HG02571 (cell line): ENCODE measurements around the gene JMJD6.
"Not testable (repeated sequence)": the region's sequence is repeated elsewhere in the genome, so short reads cannot be mapped to it uniquely, and the experiment has no call there.

ENCODE experiments used
- ATAC-seq: cut with Tn5 transposase; IDR thresholded peaks from one replicate; pipeline ENCODE4 v1.9.1; 2021; ENCODE audit warnings: mild to moderate bottlenecking, moderate library complexity; ENCODE audit not compliant: unreplicated experiment

JMJD6 gene

DNA sequence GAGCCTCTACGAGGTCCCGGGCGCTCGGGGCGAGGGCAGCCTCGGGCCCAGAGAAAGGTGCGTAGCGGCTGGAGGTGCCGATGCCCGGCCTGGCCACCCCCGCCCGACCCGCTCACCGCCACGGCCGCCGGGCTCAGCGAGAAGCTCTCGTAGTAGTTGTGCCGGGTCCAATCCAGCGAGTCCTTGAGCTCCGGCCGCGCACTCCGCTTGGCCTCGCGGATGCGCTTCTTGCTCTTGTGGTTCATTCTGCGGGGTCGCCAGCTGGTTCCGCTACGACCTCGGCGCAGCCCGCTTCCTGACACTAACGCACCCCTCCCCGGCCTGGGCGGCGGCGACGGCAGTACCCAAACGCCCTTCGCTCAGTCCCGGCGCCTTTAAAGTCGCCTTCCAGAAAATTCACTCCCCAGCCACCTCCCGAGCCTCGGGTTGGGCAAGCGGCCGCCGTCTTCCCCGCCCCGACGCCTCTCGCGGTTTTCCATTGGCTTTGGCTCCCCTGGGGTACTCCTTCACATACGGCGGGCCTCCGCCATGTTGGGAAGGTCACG is at the start of gene JMJD6:
Gene JMJD6, minus strand, starts transcription at position 376 of the 545 bp plus-strand sequence. Its CDS starts 131 bp downstream, at position 245.
- ATAC-seq: peak; percentile 81

DNA sequence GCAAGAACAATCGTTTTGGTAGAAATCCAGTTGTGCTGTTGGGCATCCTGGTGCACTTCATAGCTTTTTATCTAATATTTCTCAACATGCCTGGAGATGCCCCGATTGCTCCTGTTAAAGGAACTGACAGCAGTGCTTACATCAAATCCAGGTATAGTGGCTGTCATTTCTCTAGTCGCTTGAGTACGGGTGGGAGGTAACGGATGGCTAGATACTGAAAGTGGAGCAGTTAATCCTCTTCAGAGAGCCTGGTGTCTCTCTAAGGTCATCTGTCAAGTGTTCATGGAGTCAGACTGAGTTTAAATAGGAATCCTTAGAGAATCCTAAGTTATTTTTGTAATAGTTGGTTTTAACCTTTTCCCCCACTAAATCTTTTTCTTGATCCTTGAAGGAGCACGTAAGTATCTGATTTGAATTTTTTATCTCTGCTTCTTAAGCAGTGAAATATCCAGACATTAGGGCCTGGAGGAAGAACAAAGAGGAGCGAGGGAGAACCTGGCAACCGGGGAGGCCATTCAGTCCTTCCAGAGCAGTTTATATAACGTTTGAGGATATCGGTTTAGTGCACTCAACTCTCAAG is 48.7 kb upstream of the JMJD6 start:
- ATAC-seq: no peak

DNA sequence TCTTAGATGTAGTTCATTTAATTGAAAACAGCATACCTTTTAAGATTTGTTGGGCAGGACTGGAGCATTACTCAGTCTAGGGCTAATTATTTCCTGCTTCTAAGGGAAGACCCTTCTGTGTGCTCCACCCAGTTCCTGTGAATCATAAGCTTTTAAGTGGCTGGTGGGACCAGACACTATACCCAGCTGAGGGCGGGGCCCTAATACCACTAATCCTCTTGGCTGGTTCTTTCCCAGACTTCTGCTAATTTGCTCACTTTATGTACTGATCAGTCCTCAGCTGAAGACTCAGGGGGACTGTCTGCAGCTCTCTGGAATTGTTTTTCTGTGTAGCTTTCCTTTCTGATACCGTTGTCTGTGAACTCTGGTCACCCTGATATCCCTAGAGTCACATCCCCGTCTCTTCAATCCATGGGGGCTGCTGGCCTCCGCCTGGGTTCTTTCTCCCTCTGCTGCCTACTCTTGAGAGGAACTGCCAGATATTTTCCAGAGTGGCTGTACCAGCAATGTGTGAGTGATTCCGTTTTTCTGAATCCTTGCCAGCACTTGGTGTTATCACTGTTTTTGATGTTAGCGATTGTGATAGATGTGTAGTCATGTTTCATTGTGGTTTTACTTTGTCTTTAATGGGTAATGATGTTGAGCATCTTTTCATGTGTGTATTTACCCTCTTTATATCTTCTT is 46.6 kb upstream of the JMJD6 start:
- no peak for ATAC-seq

DNA sequence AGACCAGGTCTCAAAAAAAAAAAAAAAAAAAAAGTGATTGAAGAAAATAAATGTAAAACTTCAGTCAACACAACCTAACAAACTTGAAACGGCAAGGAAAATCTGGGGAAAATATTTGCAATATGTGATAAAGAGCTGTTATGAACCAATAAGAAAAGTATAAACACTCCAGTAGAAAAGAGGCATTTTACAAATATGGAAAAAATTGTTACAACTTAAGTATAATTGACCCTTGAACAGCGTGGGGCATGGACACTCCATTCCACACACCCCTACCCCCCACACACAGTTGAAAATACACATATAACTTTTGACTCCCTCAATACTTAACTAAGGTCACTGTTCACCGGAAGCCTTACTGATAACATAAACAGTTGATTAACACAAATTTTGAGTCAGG is 32.2 kb upstream of the JMJD6 start:
- ATAC-seq: no peak

DNA sequence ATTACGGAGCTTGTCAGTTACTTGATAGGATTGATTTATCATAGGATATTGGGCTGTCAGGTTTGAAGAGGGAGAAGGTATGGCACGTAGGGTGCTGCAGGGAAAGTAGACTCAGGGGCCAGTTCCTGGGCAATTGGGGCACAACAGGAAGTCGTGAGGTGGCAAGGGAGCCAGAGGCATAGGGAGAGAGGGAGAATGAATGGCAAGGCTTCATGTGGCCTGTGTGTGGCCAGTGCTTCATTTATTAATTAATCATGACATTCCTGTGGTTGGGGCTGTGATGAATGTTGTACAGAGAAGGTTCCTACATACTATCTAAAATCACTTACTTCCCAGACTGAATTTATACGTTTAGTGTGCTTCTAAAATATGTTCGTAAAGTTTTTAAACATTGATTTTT is 30.9 kb upstream of the JMJD6 start:
- ATAC-seq: no peak

DNA sequence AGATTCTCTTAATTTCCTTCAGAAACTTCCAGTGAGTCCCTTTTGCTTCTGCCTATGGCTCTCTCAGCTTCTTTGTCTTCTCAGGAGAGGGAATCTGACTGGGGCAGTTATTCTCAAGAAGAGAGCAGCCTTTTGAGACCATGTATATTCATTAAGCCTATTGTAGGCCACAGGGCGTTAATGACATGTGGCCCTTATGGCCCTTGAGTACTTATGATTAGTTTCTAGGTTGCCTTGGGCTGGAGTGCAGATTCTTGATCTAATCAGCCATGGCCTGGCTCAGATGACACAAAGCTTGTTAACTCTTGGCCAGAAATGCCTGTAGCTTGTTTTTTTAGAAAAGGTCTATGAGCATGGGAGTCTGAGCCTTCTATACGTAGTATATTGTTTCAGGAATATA is 28.9 kb upstream of the JMJD6 start:
- no peak for ATAC-seq

DNA sequence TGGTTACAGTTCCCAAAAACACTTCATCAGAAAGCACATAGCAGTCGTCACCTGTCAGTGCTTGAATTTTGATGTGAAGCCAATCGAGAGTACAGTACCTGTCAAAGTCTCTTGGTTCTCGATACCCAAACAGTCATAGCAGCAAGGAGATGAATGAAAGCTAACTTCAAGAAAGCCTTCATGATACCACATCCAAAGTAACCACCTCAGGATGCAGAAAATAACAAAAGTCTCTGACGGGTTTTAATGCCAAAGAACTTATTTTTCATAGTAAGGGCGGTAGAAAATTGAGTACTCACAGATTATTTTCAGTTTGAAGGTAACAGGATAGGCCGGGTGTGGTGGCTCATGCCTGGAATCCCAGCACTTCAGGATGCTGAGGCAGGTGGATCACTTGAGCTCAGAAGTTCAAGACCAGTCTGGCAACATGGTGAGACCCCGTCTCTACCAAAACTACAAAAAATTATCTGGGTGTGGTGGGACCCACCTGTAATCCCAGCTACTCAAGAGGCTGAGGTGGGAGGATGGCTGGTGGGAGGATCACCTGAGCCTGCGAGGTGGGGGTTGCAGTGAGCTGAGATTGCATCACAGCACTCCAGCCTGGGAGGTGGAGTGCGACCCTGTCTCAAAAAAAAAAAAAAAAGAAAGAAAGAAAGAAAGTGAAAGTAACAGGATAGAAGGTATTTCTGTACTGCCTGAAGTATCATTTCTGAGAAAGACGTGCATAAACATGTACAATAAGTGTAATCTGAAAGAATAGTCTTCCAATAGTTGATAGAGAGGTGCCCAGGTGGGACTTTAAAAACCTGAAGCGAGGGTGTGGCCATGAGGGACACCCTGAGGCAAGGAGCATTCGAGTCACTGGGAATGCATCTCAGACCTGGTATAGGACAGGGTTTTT is 26.9 kb upstream of the JMJD6 start:
- no peak for ATAC-seq

DNA sequence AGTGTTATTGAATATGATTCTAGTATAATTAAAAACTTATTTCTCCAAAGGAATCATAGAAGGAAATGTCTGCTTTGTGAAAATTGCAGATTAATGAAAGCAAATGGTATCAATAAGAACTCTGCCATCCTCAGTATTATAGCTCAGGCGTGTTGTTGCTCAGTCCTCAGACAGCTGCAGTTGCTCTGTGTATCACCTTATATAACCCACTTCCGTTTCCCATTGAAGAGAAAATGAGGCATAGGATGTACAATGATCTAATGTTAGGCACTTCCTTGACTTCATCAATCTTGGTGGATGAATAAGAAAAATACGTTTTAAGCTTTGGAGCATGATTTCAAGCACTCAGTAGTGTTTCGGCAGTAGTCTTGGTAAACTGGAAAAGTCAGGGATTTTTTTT is 25.6 kb upstream of the JMJD6 start:
- ATAC-seq: no peak

DNA sequence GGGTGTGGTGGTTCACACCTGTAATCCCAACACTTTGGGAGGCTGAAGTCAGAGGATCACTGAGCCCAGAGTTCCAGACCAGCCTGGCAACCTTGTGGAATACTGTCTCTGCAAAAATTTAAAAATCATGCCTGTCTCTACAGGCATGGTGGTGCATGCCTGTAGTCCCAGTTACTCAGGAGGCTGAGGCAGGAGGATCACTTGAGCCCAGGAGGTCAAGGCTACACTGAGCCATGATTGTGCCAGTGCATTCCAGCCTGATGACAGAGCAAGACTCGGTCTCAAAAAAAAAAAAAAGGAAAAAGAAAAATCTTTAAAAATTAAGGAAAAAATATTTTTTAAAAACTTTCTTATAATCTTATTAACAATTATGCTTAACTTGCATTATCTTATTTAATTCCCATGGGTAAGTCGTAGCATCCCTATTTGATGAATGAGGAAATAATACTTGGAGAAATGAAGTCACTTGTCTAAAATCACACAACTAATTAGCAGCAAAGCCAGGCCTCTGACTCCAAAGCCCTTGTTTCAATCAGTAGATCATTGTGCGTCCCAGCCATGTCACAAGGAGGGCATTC is 25.1 kb upstream of the JMJD6 start:
- ATAC-seq: no peak

DNA sequence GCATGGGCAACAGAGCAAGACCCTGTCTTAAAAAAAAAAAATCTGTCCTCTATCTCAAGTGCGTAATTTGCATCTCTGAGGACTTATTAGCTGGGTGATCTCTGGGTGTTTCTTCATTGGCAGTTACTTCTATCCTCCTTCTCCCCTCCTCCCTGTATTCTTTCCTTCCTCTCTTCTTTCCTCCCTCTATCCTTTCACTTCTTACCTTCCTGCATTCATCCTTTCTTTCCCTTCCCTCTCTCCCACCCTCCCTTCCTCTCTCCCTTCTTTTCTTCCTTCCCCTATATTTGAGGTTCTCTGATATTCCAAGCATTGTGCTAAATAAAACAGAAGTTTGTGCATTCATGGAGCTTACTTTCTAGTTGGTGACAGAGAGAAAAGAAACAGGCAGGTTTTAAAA is 22.3 kb upstream of the JMJD6 start:
- ATAC-seq: no peak

DNA sequence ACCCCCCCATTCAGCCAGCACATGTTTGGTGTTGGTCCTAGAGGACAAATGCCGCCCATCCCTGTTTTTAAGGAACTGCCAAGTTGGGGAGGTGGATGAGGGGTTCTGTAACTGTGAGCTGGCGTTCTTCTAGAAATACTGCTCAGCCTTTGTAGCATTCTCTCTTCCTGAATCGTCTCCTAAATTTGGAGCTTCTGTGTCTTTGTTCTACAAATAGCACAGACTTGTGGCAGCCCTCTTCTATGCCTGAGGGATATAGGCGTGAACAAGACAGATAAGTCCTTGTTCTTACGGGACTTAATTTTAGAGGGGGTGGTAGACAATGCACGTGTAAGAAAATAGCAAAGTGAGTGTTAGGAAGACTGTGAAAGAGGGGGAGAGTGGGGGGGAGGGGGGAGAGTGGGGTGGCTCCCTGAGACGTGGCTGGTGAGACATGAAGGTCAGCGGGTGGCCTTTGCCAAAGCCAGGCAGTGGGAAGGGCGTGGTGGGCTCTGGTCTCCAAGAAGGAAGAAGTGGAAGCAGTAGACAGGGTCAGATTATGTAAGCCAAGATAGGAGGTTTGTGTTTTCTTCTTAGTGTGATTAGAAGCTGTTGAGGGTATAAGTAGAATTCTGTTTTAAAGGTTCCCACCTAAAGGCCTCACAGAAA is 21.4 kb upstream of the JMJD6 start:
- ATAC-seq: no peak

DNA sequence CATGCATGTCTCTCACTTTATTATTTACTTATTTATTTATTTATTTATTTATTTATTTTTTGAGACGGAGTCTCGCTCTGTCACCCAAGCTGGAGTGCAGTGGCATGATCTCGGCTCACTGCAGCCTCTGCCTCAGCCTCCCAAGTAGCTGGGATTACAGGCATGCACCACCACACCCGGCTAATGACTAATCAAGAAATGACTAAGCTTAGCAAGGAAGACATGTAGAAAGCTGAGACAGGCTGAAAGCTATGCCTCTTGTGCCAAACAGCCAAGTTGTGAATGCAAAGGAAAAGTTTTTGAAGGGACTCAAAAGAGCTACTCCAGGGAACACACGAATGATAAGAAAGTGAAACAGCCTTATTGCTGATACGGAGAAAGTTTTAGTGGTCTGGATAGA is 19.4 kb upstream of the JMJD6 start:
- ATAC-seq: not testable (repeated sequence)

DNA sequence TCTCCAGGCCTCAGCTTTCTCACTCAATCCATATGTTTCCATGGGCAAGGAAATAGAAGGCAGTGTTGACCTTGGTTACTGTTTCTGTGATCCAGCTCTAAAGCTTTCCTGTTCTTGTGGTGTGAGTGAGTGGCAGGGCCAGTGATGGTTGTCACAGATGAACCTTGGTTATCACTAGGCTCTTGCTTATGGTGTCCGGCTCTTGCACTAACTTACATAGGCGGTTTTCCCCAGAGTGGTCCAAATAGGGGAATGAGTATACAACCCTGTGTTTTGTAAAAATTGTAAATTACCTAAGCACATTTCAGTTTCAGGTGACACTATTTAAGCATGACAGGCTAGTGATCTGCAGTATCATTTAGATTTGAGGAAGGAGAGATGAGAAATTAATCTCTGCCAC is 18.3 kb upstream of the JMJD6 start:
- ATAC-seq: no peak

DNA sequence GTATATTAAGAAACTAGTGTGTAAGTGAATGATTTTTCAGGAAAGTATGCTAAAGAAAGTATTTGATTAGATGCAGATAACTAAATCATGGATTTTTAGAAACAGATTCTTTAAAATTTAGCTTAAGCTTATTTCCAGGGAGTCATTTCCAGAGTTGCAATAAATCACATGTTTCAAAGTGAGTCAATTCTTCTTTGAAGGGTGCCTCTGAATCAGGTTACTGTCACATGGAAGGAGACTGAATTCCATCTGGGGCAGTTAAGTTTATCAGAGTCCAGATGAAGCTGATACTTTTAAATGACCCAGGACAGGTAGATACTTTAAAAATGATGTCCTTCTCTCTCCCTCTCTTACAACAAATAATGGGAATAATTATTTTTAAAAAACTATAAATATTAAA is 16.6 kb upstream of the JMJD6 start:
- no peak for ATAC-seq

DNA sequence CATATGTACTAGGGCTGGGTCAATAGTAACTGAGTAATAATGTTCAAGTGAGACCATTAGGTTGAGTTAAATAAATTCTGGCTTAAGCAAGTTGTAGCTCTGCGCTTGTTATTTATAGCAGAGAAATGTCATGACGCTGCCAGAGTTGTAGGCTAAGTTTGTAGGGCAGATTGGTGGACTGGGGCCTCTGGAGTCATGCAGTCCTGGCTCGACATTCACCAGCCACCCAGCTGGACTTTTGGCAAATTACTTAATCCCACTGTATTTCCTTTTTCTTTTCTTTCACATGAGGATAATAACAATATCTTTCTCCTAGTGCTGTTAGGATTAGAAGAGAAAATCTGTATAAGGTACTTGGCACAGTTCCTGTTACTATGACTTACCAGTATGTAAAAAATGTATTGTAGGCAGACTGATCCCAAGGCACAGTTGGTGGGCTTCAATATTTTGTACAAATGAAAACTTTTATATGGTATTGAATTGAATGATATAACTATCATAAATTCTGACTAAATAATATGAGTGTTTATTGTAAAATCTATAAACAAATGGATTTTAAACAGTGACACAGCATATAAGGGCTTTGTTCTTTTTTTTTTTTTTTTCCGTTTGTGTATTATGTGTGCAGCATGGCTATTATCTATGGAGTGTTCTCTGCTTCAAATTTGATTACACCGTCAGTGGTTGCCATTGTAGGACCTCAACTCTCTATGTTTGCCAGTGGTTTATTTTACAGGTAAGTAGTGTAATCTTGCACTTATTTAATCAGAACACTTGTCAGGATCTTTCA is 14.1 kb upstream of the JMJD6 start:
- ATAC-seq: no peak

DNA sequence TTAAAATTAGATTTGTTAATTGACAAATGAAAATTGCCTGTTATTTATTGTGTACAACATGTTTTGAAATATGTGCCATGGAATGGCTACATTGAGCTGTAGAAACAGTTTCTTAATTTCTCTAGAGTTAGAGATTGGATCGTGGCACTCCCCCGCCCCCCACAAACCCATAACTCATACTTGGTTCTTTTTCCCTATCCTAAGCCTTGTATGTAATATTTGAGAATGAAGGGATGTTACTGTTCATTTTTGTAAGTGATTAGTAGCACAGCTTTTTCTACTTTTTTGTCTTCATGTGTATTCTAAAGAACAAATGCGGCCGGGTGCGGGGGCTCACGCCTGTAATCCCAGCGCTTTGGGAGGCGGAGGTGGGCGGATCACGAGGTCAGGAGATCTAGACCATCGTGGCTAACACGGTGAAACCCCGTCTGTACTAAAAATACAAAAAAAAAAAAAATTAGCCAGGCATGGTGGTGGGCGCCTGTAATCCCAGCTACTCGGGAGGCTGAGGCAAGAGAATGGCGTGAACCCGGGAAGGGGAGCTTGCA is 13.2 kb upstream of the JMJD6 start:
- ATAC-seq: not testable (repeated sequence)

DNA sequence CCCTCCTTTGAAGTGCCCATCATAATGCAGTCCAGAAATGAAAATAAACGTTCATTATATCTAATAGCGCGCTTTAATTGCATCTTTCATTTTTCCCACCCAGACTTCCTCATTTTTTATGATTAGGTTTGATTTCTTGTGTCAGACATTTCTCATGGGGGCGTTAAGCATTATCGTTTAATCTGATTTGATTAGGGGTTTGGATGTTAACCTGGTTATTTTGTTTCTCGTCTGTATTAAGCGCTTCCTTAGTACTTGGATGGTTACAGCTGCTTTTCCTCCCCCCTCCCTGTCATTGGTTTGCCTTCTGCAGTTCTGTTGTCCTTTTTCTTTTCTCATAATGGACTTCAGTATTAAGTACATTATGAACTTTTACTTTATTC is 12.1 kb upstream of the JMJD6 start:
- ATAC-seq: no peak

DNA sequence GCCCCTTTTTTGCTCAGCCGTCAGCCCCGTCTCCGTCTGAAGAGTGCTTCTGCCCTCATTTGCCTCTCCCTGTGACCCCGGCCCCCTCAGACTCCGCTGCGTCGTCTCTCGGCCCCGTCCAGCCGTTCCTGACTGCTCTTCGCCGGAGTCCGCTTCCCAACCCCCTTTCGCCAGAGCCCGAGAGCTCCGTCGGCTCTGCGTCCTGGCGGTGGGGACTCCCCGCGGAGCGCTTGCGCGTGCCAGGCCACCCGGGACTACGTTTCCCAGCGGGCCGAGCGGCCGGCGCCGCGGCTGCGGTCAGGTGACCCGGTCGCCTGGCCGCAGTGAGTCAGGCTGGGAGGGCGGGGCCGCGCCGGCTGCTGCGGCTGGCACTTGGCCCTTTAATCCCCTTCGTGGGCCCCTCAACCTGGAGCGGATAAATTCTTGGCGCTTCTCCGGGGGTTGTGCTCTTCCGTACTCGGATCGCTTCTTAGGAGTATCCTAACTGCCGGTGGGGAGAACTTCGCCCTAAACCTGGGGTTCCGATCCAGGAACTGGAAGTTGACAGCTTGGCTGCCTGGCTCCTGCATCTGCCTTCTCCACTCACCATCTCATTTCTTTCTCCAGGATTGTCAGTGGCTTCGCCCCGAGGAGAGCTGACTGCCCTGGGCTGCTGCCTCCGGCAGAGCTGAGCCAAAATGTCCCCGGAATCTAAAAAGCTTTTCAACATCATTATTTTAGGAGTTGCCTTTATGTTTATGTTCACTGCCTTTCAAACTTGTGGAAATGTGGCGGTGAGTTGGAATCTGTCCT is 11.5 kb upstream of the JMJD6 start, which contains the start of gene MFSD11:
Gene MFSD11, plus strand, starts transcription at position 444 of the 792 bp plus-strand sequence. Its CDS starts 234 bp downstream, at position 678.
- peak; percentile 44 for ATAC-seq
